T-helper 17 cell (primary cell): Measurements from ENCODE around the gene KRTAP5-7. TPM values are rescaled to one million over a fixed set of nuclear protein-coding genes. Genes with fewer than 3 reads are reported as not detected.

Source experiments
- ATAC-seq: fragments of 150-1000 bp; cut with Tn5 transposase; 2 replicates; pipeline ENCODE4 v1.10.0; 2021; ENCODE audit warnings: mild to moderate bottlenecking, moderate library complexity
- DNase-seq, 3 donors: peaks; one replicate each; pipeline versions ENCODE4 v3.0.0 to v3.0.0-alpha.2; 2020 to 2021
- H3K9me3 ChIP-seq: one replicate; pipeline ENCODE4 v1.7.0; 2013; ENCODE audit warnings: low read length, mild to moderate bottlenecking; ENCODE audit not compliant: control insufficient read depth, poor library complexity, severe bottlenecking
- H3K27ac Mint-ChIP-seq: one replicate; pipeline ENCODE4 v1.8.0; 2022; ENCODE audit warnings: mild to moderate bottlenecking, moderate library complexity, mixed read lengths
- H3K27me3 Mint-ChIP-seq: one replicate; pipeline ENCODE4 v1.8.0; 2022; ENCODE audit warnings: mixed read lengths
- H3K36me3 Mint-ChIP-seq: one replicate; pipeline ENCODE4 v1.8.0; 2022; ENCODE audit warnings: low read depth, mixed read lengths
- H3K4me1 Mint-ChIP-seq: one replicate; pipeline ENCODE4 v1.8.0; 2022; ENCODE audit warnings: mild to moderate bottlenecking, mixed read lengths
- H3K4me3 Mint-ChIP-seq: one replicate; pipeline ENCODE4 v1.8.0; 2022; ENCODE audit warnings: mild to moderate bottlenecking, moderate library complexity, mixed read lengths
- total RNA-seq, 4 donors: library from RNA in 2 of 4; stranded (reverse) in 2 of 4; gene quantifications; one replicate each; pipeline ENCODE4 v1.2.3 and lab custom pipeline; 2022 to 2026

KRTAP5-7 gene
- total RNA-seq, 2 donors from 2014 or later = not detected

DNA sequence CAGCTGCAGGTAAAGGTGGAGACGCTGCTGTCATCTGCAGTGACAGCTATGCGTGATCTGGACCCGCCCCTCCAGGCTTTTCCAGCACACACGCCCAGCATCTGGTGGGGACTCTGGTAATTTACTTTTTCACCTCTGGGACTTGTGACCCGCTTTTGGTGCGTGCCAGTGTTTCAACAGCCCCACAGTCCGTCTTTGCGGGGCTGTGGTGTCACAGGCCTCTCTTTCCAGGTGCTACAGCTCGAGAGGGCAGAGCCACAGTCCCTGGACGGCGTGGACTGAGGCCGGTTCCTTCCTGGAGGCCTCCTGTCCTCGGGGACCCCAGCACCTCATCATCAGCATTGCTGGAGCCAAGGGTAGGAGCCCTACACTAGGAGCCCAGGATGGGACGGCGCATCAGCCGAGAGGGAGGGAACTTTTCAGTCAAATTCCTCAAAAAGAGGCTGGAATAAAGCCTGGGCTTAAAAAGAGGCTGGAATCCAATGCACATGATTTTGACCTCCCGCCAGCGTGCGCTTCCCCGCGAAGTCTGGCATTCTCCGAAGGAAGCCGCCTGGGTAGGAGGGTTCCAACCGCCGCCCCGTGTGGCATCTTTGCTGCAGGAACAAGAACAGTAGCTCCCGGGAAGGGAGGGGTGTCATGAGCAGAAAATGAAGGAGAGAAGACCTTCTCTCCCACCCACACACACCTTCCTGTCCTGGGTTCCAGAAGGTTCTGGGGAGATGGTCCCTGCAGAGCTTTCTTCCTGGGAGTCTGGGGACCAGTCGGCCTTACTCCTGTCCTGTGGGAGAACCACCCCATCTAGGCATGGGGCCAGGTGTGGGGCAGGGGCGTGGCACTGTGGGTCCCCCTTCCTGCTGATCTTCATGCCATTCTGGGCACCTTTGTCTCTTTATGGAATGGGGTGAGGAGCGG is 25.7 kb upstream of the KRTAP5-7 start:
- no peaks in the 10 kb centered on the region for H3K9me3 ChIP-seq
- Mint-ChIP-seq H3K4me3 (no peak overlapping the region), H3K36me3 (peaks cover 12% of the 10 kb centered on the region), H3K27me3 (no peaks in the 10 kb centered on the region), H3K27ac (no peak overlapping the region), H3K4me1 (peaks cover 3% of the 10 kb centered on the region)
- no peak for ATAC-seq
- DNase-seq = no peak

- no peak overlapping the region for H3K4me3 Mint-ChIP-seq
- peaks cover 7% of the 10 kb centered on the region for H3K36me3 Mint-ChIP-seq
Observed at GRCh38 chr11:71502026-71502425, 25.0 kb upstream of the KRTAP5-7 start.

DNA sequence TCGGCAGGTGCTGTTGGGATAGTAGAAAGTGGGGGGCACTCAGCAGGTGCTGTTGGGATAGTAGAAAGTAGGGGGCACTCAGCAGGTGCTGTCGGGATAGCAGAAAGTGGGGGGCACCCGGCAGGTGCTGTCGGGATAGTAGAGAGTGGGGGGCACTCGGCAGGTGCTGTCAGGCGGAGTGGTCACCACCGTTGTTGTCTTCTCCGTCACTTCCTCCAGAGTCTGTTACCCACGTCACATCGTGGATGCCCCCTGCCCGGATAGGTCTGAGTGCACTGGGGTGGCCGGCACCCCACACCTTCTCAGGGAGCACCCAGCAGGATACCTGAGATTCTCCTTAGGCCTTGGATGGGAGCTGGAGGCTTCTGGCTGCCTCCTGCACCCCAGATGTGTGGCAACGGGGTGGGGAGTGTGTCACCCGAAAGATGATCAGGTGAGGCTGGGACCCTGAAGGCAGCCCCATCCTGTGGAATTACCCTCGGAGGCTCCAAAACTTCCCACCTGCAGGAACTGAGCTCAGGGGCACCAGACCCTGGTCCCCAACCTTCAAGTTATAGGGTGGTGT is 24.1 kb upstream of the KRTAP5-7 start:
- ATAC-seq (no peak), DNase-seq (no peak)
- peaks cover 7% of the 10 kb centered on the region for H3K9me3 ChIP-seq
- Mint-ChIP-seq H3K4me3 (no peak overlapping the region), H3K4me1 (no peaks in the 10 kb centered on the region), H3K27ac (no peak overlapping the region), H3K36me3 (peaks cover 7% of the 10 kb centered on the region), H3K27me3 (no peaks in the 10 kb centered on the region)

More at GRCh38 chr11:71502026-71502425, 25.0 kb upstream of the KRTAP5-7 start:
- ATAC-seq (no peak), DNase-seq (no peak)
- peaks cover 3% of the 10 kb centered on the region for H3K9me3 ChIP-seq
- H3K4me1 Mint-ChIP-seq = no peaks in the 10 kb centered on the region
- no peaks in the 10 kb centered on the region for H3K27me3 Mint-ChIP-seq
- no peak overlapping the region for H3K27ac Mint-ChIP-seq

- Mint-ChIP-seq H3K4me1 (no peaks in the 10 kb centered on the region), H3K27ac (no peak overlapping the region), H3K4me3 (no peak overlapping the region), H3K36me3 (peaks cover 3% of the 10 kb centered on the region), H3K27me3 (no peaks in the 10 kb centered on the region)
- no peak for DNase-seq
- H3K9me3 ChIP-seq = peaks cover 11% of the 10 kb centered on the region
- ATAC-seq = no peak
Observed at GRCh38 chr11:71504531-71504930, 22.5 kb upstream of the KRTAP5-7 start.

- Mint-ChIP-seq H3K27me3 (no peaks in the 10 kb centered on the region), H3K27ac (no peak overlapping the region), H3K4me3 (no peak overlapping the region), H3K36me3 (peaks cover 3% of the 10 kb centered on the region), H3K4me1 (no peaks in the 10 kb centered on the region)
- no peak for ATAC-seq
- DNase-seq = no peak
- peaks cover 11% of the 10 kb centered on the region for H3K9me3 ChIP-seq
Observed at GRCh38 chr11:71505001-71505400, 22.1 kb upstream of the KRTAP5-7 start.

DNA sequence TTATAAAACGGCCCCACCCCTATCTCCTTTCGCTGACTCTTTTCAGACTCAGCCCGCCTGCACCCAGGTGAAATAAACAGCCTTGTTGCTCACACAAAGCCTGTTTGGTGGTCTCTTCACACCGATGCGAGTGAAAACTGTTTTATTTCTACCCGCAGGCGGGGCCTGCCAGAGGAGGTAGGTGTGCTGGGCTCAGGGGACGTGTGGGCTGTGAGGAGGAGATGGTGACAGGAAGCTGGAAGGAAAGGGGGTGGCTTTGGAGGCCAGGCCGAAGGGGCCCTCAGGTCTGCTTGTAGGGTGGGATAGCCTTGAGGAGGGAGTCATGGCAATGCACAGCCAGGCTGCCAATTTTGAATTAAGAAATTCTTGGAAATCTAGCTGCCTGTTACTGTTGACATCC is 21.3 kb upstream of the KRTAP5-7 start:
- no peak overlapping the region for H3K4me3 Mint-ChIP-seq
- no peak overlapping the region for H3K27ac Mint-ChIP-seq
- ATAC-seq = no peak
- H3K27me3 Mint-ChIP-seq = no peaks in the 10 kb centered on the region
- peaks cover 11% of the 10 kb centered on the region for H3K9me3 ChIP-seq
- H3K36me3 Mint-ChIP-seq = peaks cover 3% of the 10 kb centered on the region
- no peaks in the 10 kb centered on the region for H3K4me1 Mint-ChIP-seq
- DNase-seq = no peak

DNA sequence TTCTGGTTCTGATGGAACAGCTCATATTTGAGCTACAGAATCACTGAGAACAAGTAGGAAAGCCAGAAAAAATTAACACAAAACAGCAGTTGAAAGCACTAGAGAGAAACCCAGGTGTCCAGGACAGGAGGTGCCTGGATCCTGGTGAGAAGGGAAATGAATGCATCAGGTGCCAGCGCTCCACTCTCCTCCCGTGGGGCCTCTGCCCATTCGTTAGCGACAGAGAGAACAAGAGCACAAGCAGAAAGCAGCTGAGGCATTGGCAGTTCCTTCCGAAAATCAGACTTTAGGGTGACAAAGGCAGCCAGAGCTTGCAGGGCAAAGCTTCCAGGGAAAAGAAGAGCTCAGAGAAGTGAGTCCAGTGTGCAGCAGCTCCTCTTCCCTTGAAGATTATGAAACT is 20.0 kb upstream of the KRTAP5-7 start:
- no peak for DNase-seq
- ATAC-seq = no peak
- Mint-ChIP-seq H3K27me3 (no peaks in the 10 kb centered on the region), H3K4me3 (no peak overlapping the region), H3K36me3 (peaks cover 3% of the 10 kb centered on the region), H3K4me1 (no peaks in the 10 kb centered on the region), H3K27ac (no peak overlapping the region)
- peaks cover 11% of the 10 kb centered on the region for H3K9me3 ChIP-seq

GRCh38 chr11:71518506-71519471 is 8.3 kb upstream of the KRTAP5-7 start:
- no peak overlapping the region for H3K27ac Mint-ChIP-seq
- H3K4me3 Mint-ChIP-seq = no peak overlapping the region
- DNase-seq = no peak

DNA sequence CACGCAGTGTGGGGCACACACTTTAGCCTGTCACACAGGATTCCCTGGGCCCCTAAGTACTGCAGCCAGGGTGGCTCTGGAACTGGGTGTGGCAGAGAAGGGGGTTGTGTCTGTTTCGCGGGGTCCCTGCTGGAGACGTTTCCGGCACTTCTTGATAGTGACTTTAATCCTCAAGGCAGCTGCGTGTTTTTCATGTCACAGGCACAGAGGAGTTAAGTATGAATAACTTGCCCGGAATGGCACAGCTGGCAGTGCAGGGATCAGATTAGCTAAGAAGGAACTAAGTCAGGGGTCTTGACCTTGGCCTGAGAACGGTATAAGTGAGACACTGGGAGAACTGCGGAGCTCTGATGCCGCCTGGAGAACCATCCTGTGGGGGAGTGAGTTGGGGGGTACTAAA is 7.5 kb upstream of the KRTAP5-7 start:
- no peak overlapping the region for H3K27ac Mint-ChIP-seq
- H3K4me3 Mint-ChIP-seq = no peak overlapping the region
- ATAC-seq (no peak), DNase-seq (no peak)
- no peaks in the 10 kb centered on the region for H3K9me3 ChIP-seq
- no peaks in the 10 kb centered on the region for H3K27me3 Mint-ChIP-seq
- no peaks in the 10 kb centered on the region for H3K4me1 Mint-ChIP-seq
- H3K36me3 Mint-ChIP-seq = no peaks in the 10 kb centered on the region

More at GRCh38 chr11:71518506-71519471, 8.3 kb upstream of the KRTAP5-7 start:
- Mint-ChIP-seq H3K4me1 (no peaks in the 10 kb centered on the region), H3K27me3 (no peaks in the 10 kb centered on the region), H3K36me3 (no peaks in the 10 kb centered on the region)
- no peak for ATAC-seq
- H3K9me3 ChIP-seq = no peaks in the 10 kb centered on the region

GRCh38 chr11:71525188-71525937 is 1.7 kb upstream of the KRTAP5-7 start:
- H3K27ac Mint-ChIP-seq = no peak overlapping the region

GRCh38 chr11:71525938-71526495 is 1.1 kb upstream of the KRTAP5-7 start:
- no peak for DNase-seq
- no peaks in the 10 kb centered on the region for H3K4me1 Mint-ChIP-seq
- no peaks in the 10 kb centered on the region for H3K9me3 ChIP-seq
- no peak for ATAC-seq
- H3K27ac Mint-ChIP-seq = no peak overlapping the region
- H3K4me3 Mint-ChIP-seq = no peak overlapping the region
- H3K36me3 Mint-ChIP-seq = no peaks in the 10 kb centered on the region
- peaks cover 21% of the 10 kb centered on the region for H3K27me3 Mint-ChIP-seq

More at GRCh38 chr11:71525188-71525937, 1.7 kb upstream of the KRTAP5-7 start:
- no peak for DNase-seq
- no peak for ATAC-seq
- Mint-ChIP-seq H3K27me3 (peaks cover 15% of the 10 kb centered on the region), H3K36me3 (no peaks in the 10 kb centered on the region), H3K4me1 (no peaks in the 10 kb centered on the region), H3K4me3 (no peak overlapping the region)
- no peaks in the 10 kb centered on the region for H3K9me3 ChIP-seq

- DNase-seq (no peak), ATAC-seq (no peak)
- Mint-ChIP-seq H3K27ac (no peak overlapping the region), H3K27me3 (peaks cover 21% of the 10 kb centered on the region), H3K36me3 (no peaks in the 10 kb centered on the region), H3K4me1 (no peaks in the 10 kb centered on the region), H3K4me3 (no peak overlapping the region)
- H3K9me3 ChIP-seq = no peaks in the 10 kb centered on the region
Observed at GRCh38 chr11:71527576-71528210, 626 bp downstream of the KRTAP5-7 start.
